Smooth muscle cell (in vitro differentiated cells): Measurements from ENCODE around the gene DHX35. TPM values are rescaled to one million over a fixed set of nuclear protein-coding genes. Genes with fewer than 3 reads are reported as not detected.
A peak's percentile ranks its signal among the peaks of the same experiment; 100 is the strongest.

ENCODE experiments used
- DNase-seq: peaks from one replicate; lab custom pipeline; 2025; ENCODE audit not compliant: unreplicated experiment; lab: John Stamatoyannopoulos, UW
- H2AFZ ChIP-seq: fragments of 200-600 bp; sonication (generic); 2 replicates; pipeline ENCODE4 v1.6.0; 2016; ENCODE audit warnings: antibody characterized with exemption, low read depth, mild to moderate bottlenecking
- H3F3A ChIP-seq: fragments of 200-600 bp; sonication (generic); 2 replicates; pipeline ENCODE4 v1.6.0; 2017; ENCODE audit warnings: antibody characterized with exemption, low read depth
- H3K27ac ChIP-seq: fragments of 200-600 bp; sonication (generic); 2 replicates; pipeline ENCODE4 v1.5.1; 2016; ENCODE audit warnings: low read depth, mild to moderate bottlenecking
- H3K27me3 ChIP-seq: fragments of 200-600 bp; sonication (generic); 2 replicates; pipeline ENCODE4 v1.6.1; 2016; ENCODE audit warnings: low read depth, mild to moderate bottlenecking
- H3K36me3 ChIP-seq: fragments of 200-600 bp; sonication (generic); 2 replicates; pipeline ENCODE4 v1.5.1; 2016; ENCODE audit warnings: low read depth
- H3K4me1 ChIP-seq: fragments of 200-600 bp; sonication (generic); 2 replicates; pipeline ENCODE4 v1.5.1; 2016; ENCODE audit warnings: low read depth
- H3K4me2 ChIP-seq: fragments of 200-600 bp; sonication (generic); 2 replicates; pipeline ENCODE4 v1.6.0; 2016; ENCODE audit warnings: mild to moderate bottlenecking
- H3K4me3 ChIP-seq: fragments of 200-600 bp; sonication (generic); 2 replicates; pipeline ENCODE4 v1.5.1; 2016; ENCODE audit warnings: mild to moderate bottlenecking
- H3K79me2 ChIP-seq: fragments of 200-600 bp; sonication (generic); 2 replicates; pipeline ENCODE4 v1.6.0; 2016; ENCODE audit warnings: low read depth, mild to moderate bottlenecking
- H3K9ac ChIP-seq: fragments of 200-600 bp; sonication (generic); 2 replicates; pipeline ENCODE4 v1.6.0; 2016; ENCODE audit warnings: low read depth
- H3K9me3 ChIP-seq: fragments of 200-600 bp; sonication (generic); replicated peaks from 2 replicates; pipeline ENCODE4 v1.5.1; 2016; ENCODE audit warnings: low read depth
- H4K20me1 ChIP-seq: fragments of 200-600 bp; sonication (generic); 2 replicates; pipeline ENCODE4 v1.6.0; 2016; ENCODE audit warnings: low read depth
- WGBS: methylation state at CpG from one replicate; pipeline ENCODE4 v1.1.7; 2016; ENCODE audit warnings: low lambda C conversion rate; 5-methylcytosine and 5-hydroxymethylcytosine counted together
- polyA plus RNA-seq: library from polyadenylated mRNA; unstranded; fragments of >200 nt; fragmentation: Nextera tagmentation; extraction: Ambion mirVana; gene quantifications from 2 replicates; pipeline ENCODE4 v1.2.1, GENCODE V29; 2016
- total RNA-seq: library from RNA; depleted of rRNA; stranded (reverse); fragments of >200 nt; gene quantifications from 2 replicates; pipeline ENCODE4 v1.2.3, GENCODE V29; 2014
- TF ChIP-seq, protein P1 (sequence below): fragments of 200-600 bp; sonication (generic); IDR thresholded peaks from 2 replicates; pipeline ENCODE4 v1.5.1; 2017; ENCODE audit warnings: borderline replicate concordance, mild to moderate bottlenecking, antibody characterized with exemption; ENCODE audit not compliant: insufficient read depth, poor library complexity, severe bottlenecking

The DHX35 gene
- total and polyA plus RNA-seq, 2 experiments from 2014 or later = 4.5 to 9.5 TPM

DNA sequence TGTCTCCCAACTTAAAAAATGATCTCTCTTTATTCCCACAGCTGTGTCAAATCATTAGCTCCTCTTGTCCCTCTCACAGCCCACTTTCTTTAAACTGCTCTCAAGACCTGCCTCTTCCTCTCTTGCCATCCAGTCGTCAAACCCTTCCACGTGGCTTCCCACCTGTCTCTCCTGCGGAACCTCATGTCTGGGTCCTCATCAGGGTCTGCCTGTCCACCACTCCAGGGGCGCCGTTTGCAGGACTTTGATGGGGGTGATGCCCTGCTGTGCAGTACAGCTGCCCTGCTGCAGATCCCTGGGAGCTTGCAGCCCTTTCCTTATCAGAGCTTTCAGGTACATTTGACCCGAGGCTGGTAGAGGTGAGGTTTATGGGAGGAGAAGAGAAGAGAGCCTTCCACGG is 114.8 kb downstream of the DHX35 start:
- no peak overlapping the region for H3K4me2 ChIP-seq
- no peaks in the 10 kb centered on the region for H4K20me1 ChIP-seq
- H3F3A ChIP-seq = no peaks in the 10 kb centered on the region
- no peak overlapping the region for H3K27ac ChIP-seq
- H3K36me3 ChIP-seq = no peaks in the 10 kb centered on the region
- H3K9ac ChIP-seq = no peak overlapping the region
- H3K27me3 ChIP-seq = peaks cover under 1% of the 10 kb centered on the region
- H3K79me2 ChIP-seq = no peaks in the 10 kb centered on the region
- DNase-seq = no peak
- TF ChIP-seq, protein P1, sequence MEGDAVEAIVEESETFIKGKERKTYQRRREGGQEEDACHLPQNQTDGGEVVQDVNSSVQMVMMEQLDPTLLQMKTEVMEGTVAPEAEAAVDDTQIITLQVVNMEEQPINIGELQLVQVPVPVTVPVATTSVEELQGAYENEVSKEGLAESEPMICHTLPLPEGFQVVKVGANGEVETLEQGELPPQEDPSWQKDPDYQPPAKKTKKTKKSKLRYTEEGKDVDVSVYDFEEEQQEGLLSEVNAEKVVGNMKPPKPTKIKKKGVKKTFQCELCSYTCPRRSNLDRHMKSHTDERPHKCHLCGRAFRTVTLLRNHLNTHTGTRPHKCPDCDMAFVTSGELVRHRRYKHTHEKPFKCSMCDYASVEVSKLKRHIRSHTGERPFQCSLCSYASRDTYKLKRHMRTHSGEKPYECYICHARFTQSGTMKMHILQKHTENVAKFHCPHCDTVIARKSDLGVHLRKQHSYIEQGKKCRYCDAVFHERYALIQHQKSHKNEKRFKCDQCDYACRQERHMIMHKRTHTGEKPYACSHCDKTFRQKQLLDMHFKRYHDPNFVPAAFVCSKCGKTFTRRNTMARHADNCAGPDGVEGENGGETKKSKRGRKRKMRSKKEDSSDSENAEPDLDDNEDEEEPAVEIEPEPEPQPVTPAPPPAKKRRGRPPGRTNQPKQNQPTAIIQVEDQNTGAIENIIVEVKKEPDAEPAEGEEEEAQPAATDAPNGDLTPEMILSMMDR = no peak
- no peak overlapping the region for H3K4me3 ChIP-seq
- 74% methylated on average over 7 of the region's 7 CpGs for WGBS
- H2AFZ ChIP-seq = no peak overlapping the region
- no peaks in the 10 kb centered on the region for H3K4me1 ChIP-seq
- no peaks in the 10 kb centered on the region for H3K9me3 ChIP-seq

DNA sequence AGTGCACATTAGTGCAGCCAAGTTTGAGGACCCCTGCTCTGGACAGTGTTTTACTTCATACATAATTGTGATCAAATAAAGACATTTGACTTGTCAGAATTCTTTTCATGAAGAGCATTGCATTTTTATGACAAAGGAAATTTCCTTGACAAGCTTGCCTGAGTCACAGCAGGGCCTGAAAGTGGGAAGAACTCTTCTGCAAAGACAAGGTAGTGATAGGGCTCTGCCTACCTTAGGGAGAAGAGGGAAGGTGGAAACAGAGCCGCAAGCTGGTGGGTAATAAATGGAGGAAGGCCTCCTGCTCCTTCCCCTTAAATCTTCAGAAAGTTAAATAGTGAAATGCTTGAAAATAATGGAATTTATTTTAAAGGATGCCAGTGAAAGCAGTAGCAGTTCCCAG is 118.2 kb downstream of the DHX35 start:
- H3K9ac ChIP-seq = no peak overlapping the region
- H3K79me2 ChIP-seq = no peaks in the 10 kb centered on the region
- peaks cover 16% of the 10 kb centered on the region for H3K27me3 ChIP-seq
- no peaks in the 10 kb centered on the region for H3K9me3 ChIP-seq
- H3K4me3 ChIP-seq = no peak overlapping the region
- no peak overlapping the region for H2AFZ ChIP-seq
- 97% methylated on average over 1 of the region's 1 CpG for WGBS
- TF ChIP-seq, protein P1 = no peak
- no peaks in the 10 kb centered on the region for H3K36me3 ChIP-seq
- H3K4me1 ChIP-seq = no peaks in the 10 kb centered on the region
- H3K27ac ChIP-seq = no peak overlapping the region
- DNase-seq = no peak
- H3K4me2 ChIP-seq = no peak overlapping the region
- no peaks in the 10 kb centered on the region for H4K20me1 ChIP-seq
- H3F3A ChIP-seq = no peaks in the 10 kb centered on the region

DNA sequence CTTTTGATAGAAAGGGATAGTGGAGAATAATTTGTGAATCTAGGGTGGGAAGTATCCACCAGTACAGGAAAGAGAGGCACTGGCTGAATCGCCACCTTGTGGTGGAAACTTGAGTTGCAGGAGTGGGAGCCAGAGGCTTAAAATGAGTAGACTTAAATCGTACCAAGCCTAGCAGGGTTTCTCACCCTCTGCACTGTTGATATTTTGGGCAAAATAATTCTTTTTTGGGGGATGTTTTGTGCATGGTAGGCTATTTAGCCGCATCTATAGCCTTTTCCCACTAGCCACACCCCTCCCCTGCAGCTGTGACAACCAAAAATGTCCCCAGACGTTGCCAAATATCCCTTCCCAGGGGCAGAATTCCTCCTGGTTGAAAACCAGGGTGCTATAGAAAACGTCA is 119.1 kb downstream of the DHX35 start:
- H3K4me3 ChIP-seq = no peak overlapping the region
- no peak overlapping the region for H3K9ac ChIP-seq
- H3K36me3 ChIP-seq = no peaks in the 10 kb centered on the region
- no peak overlapping the region for H2AFZ ChIP-seq
- H3K27me3 ChIP-seq = peaks cover 16% of the 10 kb centered on the region
- peak; percentile 47 for DNase-seq
- no peaks in the 10 kb centered on the region for H3F3A ChIP-seq
- H3K79me2 ChIP-seq = no peaks in the 10 kb centered on the region
- TF ChIP-seq, protein P1 = peak; percentile 93
- 19% methylated on average over 5 of the region's 5 CpGs for WGBS
- H4K20me1 ChIP-seq = no peaks in the 10 kb centered on the region
- H3K9me3 ChIP-seq = no peaks in the 10 kb centered on the region
- no peaks in the 10 kb centered on the region for H3K4me1 ChIP-seq
- H3K27ac ChIP-seq = no peak overlapping the region
- no peak overlapping the region for H3K4me2 ChIP-seq

DNA sequence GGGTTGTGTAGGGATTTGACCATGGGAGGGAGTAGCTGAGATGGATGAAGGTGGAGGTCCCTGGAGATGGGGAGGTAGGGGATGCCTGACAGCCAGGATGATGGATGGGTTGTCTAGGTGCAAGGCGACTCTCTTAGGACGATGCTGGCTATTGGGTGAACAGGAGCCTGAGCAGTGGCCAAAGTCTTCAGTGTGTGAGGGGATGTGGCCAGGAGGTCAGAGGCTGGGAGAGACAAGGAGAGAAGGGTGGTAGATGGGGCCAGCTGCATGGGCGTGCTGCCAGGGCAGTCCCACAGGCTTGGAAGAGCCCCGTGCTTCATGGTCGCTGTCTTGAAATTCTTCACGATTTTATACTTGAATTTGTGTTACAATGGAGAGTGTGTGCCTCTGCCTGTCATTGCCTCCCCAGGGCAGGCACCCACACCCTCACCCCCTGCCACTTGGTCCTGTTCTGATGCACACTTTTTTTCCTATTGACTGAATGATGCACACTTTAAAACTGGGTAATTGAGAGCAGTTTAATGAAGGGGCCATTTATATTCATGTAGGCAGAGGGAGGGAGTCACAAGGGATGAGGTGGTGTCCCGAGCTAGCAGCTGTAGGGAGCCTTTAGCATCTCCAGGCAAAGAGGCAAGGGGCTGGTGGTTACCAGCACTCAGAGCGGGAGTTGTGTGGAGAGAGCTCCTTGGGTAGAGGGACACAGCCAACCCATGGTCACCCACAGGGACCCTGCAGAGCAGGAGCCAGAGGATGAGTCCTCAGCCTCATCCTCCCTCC is 120.7 kb downstream of the DHX35 start:
- Histone ChIP-seq H3K9me3 (no peaks in the 10 kb centered on the region), H2AFZ (no peak overlapping the region), H3K27ac (no peak overlapping the region), H3F3A (no peaks in the 10 kb centered on the region), H3K27me3 (peaks cover 16% of the 10 kb centered on the region), H4K20me1 (no peaks in the 10 kb centered on the region), H3K79me2 (no peaks in the 10 kb centered on the region), H3K9ac (no peak overlapping the region), H3K4me1 (no peaks in the 10 kb centered on the region), H3K36me3 (no peaks in the 10 kb centered on the region), H3K4me2 (no peak overlapping the region), H3K4me3 (no peak overlapping the region)
- 93% methylated on average over 6 of the region's 8 CpGs for WGBS
- TF ChIP-seq, protein P1 = no peak
- DNase-seq = no peak
